ENCODE data around the gene SLC5A11.
A peak's percentile ranks its signal among the peaks of the same experiment; 100 is the strongest.

The SLC5A11 gene

GRCh38 chr16:24845726-24846547 is at the start of gene SLC5A11:
SLC5A11 (plus strand) TSS chr16:24845963; CDS start chr16:24858644, 12,681 bp downstream.
- DNase-seq, result no peak

- no peak for DNase-seq
Measured at GRCh38 chr16:24800586-24800985, 45.2 kb upstream of the SLC5A11 start.

- DNase-seq, result no peak
Measured at GRCh38 chr16:24801761-24802302, 43.9 kb upstream of the SLC5A11 start.

- DNase-seq, result no peak
Measured at GRCh38 chr16:24805484-24805883, 40.3 kb upstream of the SLC5A11 start.

GRCh38 chr16:24807301-24807700 is 38.5 kb upstream of the SLC5A11 start:
- no peak for DNase-seq

- no peak for DNase-seq
Measured at GRCh38 chr16:24810951-24811843, 34.6 kb upstream of the SLC5A11 start.

GRCh38 chr16:24812813-24813212 is 33.0 kb upstream of the SLC5A11 start:
- DNase-seq, result peak; percentile 37

GRCh38 chr16:24815021-24815420 is 30.7 kb upstream of the SLC5A11 start:
- peak; percentile 47 for DNase-seq

GRCh38 chr16:24816688-24817087 is 29.1 kb upstream of the SLC5A11 start:
- DNase-seq, result no peak

GRCh38 chr16:24819462-24820040 is 26.2 kb upstream of the SLC5A11 start:
- peak; percentile 87 for DNase-seq

GRCh38 chr16:24820522-24820921 is 25.2 kb upstream of the SLC5A11 start:
- DNase-seq, result no peak

GRCh38 chr16:24821129-24821528 is 24.6 kb upstream of the SLC5A11 start:
- peak; percentile 84 for DNase-seq

GRCh38 chr16:24822542-24822941 is 23.2 kb upstream of the SLC5A11 start:
- DNase-seq, result no peak

- DNase-seq, result no peak
Measured at GRCh38 chr16:24822974-24823373, 22.8 kb upstream of the SLC5A11 start.

- no peak for DNase-seq
Measured at GRCh38 chr16:24825696-24826095, 20.1 kb upstream of the SLC5A11 start.

GRCh38 chr16:24826096-24826690 is 19.6 kb upstream of the SLC5A11 start:
- DNase-seq, result no peak

GRCh38 chr16:24826817-24827566 is 18.8 kb upstream of the SLC5A11 start:
- DNase-seq, result no peak

GRCh38 chr16:24829153-24829552 is 16.6 kb upstream of the SLC5A11 start:
- no peak for DNase-seq

- no peak for DNase-seq
Measured at GRCh38 chr16:24833352-24833751, 12.4 kb upstream of the SLC5A11 start.

- no peak for DNase-seq
Measured at GRCh38 chr16:24834459-24835335, 11.1 kb upstream of the SLC5A11 start.

- DNase-seq, result no peak
Measured at GRCh38 chr16:24836836-24837235, 8.9 kb upstream of the SLC5A11 start.

All from DMS79 treated with DMSO at 0.1 percent for 48 hours (cell line).